PFSK-1 (cell line): Measurements from ENCODE around the gene SYCP2.

Experiments used
- FOXP2 ChIP-seq: optimal IDR thresholded peaks from 2 replicates; pipeline ENCODE3; 2011; ENCODE audit warnings: borderline replicate concordance, control low read depth, inconsistent platforms; ENCODE audit not compliant: insufficient read depth; ENCODE audit errors: extremely low read length, extremely low read depth
- POLR2AphosphoS5 ChIP-seq: IDR thresholded peaks from 2 replicates; pipeline ENCODE4 v1.6.1; 2012; ENCODE audit warnings: low read depth, mild to moderate bottlenecking, control low read depth, low read length, moderate library complexity
- SIN3A ChIP-seq: IDR thresholded peaks from 2 replicates; pipeline ENCODE4 v1.6.1; 2012; ENCODE audit warnings: mild to moderate bottlenecking, low read length, moderate library complexity, borderline replicate concordance; ENCODE audit not compliant: insufficient read depth
- TAF1 ChIP-seq: IDR thresholded peaks from 2 replicates; pipeline ENCODE4 v1.6.1; 2012; ENCODE audit warnings: low read length, control low read depth, borderline replicate concordance; ENCODE audit not compliant: insufficient read depth
- TF ChIP-seq, protein P1 (sequence below), 2 experiments: IDR thresholded peaks; 2 replicates each; pipeline versions ENCODE4 v1.6.1 to v1.8.0; 2011 to 2012; ENCODE audit warnings: low read depth in 2 of 2, low read length in 2 of 2, control low read depth in 1 of 2, inconsistent platforms in 1 of 2, mild to moderate bottlenecking in 1 of 2, moderate library complexity in 1 of 2; ENCODE audit not compliant: insufficient read depth in 1 of 2

SYCP2 gene

DNA sequence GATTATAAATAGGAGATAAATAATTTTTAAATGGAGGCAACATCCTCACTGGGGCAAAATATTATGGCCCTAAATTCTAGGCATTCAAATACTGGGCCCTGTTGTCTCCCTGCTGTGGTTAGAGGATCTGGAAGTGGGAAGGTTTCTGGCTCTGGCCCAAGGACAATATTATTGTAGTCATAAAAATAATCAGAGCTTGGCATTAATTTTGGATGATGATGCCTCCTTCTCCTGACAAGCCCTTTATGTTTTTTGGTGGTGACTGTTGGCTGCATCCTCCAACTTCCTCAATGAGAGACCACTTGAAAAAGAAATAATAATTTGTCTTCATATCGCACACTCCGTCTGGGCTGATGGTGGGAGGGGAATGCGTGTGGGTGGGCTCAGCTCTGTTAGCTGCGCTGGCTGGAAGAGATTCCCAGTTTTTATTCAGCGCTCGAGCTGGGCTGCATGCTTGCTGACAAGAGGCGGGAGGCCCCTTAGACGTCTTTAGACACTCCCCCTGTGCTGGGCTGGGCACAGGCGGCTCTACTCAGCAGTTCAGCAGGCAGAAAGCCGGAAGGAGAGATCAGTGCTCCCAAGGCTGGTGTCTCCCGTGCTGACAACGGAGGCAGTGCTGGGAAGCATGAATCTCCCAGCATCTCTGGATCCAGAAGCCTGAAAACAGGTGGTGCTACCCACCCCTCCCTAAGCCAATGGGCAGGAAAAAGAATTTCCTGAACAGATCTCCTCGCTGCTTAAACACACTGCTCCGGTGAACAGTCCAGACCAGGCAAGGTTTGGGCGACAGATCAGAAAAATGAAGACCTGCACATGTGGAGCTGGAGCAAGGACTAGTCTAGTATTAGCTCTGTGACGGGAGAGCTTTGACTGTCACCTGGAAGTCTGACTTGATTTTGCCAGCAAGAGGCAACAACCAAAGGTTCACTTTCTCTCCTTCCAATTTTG, 97.7 kb downstream of the SYCP2 start:
- TF ChIP-seq, protein P1, sequence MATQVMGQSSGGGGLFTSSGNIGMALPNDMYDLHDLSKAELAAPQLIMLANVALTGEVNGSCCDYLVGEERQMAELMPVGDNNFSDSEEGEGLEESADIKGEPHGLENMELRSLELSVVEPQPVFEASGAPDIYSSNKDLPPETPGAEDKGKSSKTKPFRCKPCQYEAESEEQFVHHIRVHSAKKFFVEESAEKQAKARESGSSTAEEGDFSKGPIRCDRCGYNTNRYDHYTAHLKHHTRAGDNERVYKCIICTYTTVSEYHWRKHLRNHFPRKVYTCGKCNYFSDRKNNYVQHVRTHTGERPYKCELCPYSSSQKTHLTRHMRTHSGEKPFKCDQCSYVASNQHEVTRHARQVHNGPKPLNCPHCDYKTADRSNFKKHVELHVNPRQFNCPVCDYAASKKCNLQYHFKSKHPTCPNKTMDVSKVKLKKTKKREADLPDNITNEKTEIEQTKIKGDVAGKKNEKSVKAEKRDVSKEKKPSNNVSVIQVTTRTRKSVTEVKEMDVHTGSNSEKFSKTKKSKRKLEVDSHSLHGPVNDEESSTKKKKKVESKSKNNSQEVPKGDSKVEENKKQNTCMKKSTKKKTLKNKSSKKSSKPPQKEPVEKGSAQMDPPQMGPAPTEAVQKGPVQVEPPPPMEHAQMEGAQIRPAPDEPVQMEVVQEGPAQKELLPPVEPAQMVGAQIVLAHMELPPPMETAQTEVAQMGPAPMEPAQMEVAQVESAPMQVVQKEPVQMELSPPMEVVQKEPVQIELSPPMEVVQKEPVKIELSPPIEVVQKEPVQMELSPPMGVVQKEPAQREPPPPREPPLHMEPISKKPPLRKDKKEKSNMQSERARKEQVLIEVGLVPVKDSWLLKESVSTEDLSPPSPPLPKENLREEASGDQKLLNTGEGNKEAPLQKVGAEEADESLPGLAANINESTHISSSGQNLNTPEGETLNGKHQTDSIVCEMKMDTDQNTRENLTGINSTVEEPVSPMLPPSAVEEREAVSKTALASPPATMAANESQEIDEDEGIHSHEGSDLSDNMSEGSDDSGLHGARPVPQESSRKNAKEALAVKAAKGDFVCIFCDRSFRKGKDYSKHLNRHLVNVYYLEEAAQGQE (IDR thresholded peaks at IDR 0.05; ENCODE audit: insufficient read depth in 1 of 2, low read depth in 2 of 2, low read length in 2 of 2): no peak
- TF ChIP-seq FOXP2: no peak
- TF ChIP-seq SIN3A: no peak
- TF ChIP-seq TAF1: no peak
- TF ChIP-seq POLR2AphosphoS5: no peak

GRCh38 chr20:59835057-59835447, 98.4 kb downstream of the SYCP2 start:
- TF ChIP-seq, protein P1 (IDR thresholded peaks at IDR 0.05; ENCODE audit: insufficient read depth in 1 of 2, low read depth in 2 of 2, low read length in 2 of 2): no peak

DNA sequence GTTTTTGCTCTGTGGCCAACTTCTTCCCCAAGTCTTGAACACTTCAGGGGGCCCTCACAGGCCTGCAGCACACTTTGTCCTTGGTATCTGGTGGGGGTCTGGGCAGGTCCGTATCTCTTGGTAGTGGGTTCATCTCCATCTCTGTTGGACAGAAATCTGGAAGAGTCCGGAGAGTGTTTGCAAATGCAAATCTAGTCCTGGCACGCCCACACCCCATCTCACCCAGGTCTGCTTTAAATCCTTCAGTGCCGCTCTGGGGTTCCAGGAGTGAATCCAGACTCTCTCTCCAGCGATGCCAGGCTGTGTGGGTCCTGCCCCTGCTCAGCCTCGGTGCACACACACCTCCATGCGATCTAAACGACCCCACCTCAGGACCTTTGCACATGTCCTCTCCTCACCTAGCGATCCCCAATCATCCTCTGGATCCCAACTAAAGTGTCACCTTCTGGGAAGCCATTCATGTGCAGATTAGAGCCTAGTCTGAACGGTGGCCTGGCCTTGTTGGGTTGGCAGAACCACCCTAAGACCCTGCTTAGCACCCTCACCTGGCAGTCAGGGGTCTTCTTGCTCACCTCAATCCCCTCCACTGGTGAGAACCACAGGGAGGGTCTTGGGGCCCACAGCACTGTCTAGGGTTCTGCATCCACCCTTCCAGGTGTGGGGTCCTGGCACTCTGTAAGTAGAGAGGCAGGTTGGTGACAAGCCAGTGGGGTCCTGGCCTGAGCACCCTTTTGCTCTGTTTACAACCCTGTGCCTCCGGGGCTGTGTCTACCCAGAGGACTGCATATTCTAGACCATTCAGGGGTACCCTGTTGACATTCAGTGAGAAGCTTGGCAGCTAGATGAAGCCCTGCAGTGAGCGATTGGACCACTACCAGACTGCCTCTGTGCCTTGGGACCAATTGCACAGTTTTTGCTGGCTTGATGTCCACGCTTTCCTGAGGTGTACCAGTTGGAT, 100.8 kb downstream of the SYCP2 start:
- no peak for TF ChIP-seq FOXP2
- TF ChIP-seq TAF1: no peak
- no peak for TF ChIP-seq SIN3A
- no peak for TF ChIP-seq POLR2AphosphoS5
- TF ChIP-seq, protein P1 (IDR thresholded peaks at IDR 0.05; ENCODE audit: insufficient read depth in 1 of 2, low read depth in 2 of 2, low read length in 2 of 2): no peak

DNA sequence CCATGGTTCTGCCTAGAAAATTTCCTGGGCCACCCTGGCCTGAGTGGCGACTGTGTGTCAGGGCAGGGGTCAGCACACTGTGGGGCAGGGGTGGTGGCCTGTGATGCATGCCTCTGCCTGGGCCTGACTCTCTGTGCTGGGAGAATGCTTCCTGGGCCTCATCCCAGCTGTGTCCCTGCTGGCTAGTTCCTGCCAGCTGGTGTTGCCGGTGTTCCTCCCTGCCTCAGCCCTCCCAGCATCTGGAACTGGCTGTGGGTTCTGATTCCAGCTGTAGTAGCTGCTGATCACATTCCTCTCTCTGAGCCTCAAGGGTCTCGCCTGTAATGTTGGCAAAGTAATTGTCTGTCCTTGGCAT, 101.5 kb downstream of the SYCP2 start:
- TF ChIP-seq, protein P1 (IDR thresholded peaks at IDR 0.05; ENCODE audit: insufficient read depth in 1 of 2, low read depth in 2 of 2, low read length in 2 of 2): no peak
- TF ChIP-seq POLR2AphosphoS5 (no peak), FOXP2 (no peak), TAF1 (no peak), SIN3A (no peak)
